Measurements from ENCODE around the gene CDK5RAP2.

- TF ChIP-seq CTCF (conservative IDR thresholded peaks at IDR 0.05 in 1 of 2, IDR thresholded peaks at IDR 0.05 in 1 of 2; ENCODE audit: extremely low read depth in 1 of 2, insufficient read depth in 1 of 2, low read depth in 1 of 2, low read length in 2 of 2) = no peak
- no peak for TF ChIP-seq EZH2 (IDR thresholded peaks at IDR 0.05; ENCODE audit: borderline replicate concordance, low read length)
Measured at GRCh38 chr9:120558454-120558853, 21.5 kb downstream of the CDK5RAP2 start.
